ENCODE data around the gene SIK2. TPM values are rescaled to one million over a fixed set of nuclear protein-coding genes. Genes with fewer than 3 reads are reported as not detected.
A peak's percentile ranks its signal among the peaks of the same experiment; 100 is the strongest.
"Not testable (repeated sequence)": the region's sequence is repeated elsewhere in the genome, so short reads cannot be mapped to it uniquely, and the experiment has no call there.

Gene SIK2
- total RNA-seq, 3 donors from 2014 or later, result 5.9 to 8.3 (median 6.7) TPM

GRCh38 chr11:111759778-111760407 lies 157.6 kb downstream of the SIK2 start:
- no peak for ATAC-seq
- H3K36me3 Mint-ChIP-seq (ENCODE audit: insufficient read depth), result peaks cover 61% of the 10 kb centered on the region
- H3K27me3 Mint-ChIP-seq (ENCODE audit: low read depth), result no peaks in the 10 kb centered on the region

GRCh38 chr11:111761036-111761435 lies 158.8 kb downstream of the SIK2 start:
- Mint-ChIP-seq H3K27me3 (ENCODE audit: low read depth) (no peaks in the 10 kb centered on the region), H3K9me3 (no peaks in the 10 kb centered on the region), H3K36me3 (ENCODE audit: insufficient read depth) (peaks cover 64% of the 10 kb centered on the region), H3K4me1 (ENCODE audit: low read depth) (peaks cover 28% of the 10 kb centered on the region), H3K4me3 (no peak overlapping the region)
- DNase-seq, result no peak
- ATAC-seq, result no peak

More at GRCh38 chr11:111759778-111760407, 157.6 kb downstream of the SIK2 start:
- H3K9me3 Mint-ChIP-seq, result no peaks in the 10 kb centered on the region
- H3K4me1 Mint-ChIP-seq (ENCODE audit: low read depth), result peaks cover 24% of the 10 kb centered on the region
- no peak for DNase-seq
- H3K4me3 Mint-ChIP-seq, result no peak overlapping the region

- Mint-ChIP-seq H3K36me3 (ENCODE audit: insufficient read depth) (peaks cover 56% of the 10 kb centered on the region), H3K4me1 (ENCODE audit: low read depth) (peaks cover 33% of the 10 kb centered on the region), H3K27me3 (ENCODE audit: low read depth) (no peaks in the 10 kb centered on the region), H3K9me3 (no peaks in the 10 kb centered on the region), H3K4me3 (no peak overlapping the region)
- DNase-seq, result no peak
- ATAC-seq, result no peak
Measured at GRCh38 chr11:111762526-111762925, 160.3 kb downstream of the SIK2 start.

DNA sequence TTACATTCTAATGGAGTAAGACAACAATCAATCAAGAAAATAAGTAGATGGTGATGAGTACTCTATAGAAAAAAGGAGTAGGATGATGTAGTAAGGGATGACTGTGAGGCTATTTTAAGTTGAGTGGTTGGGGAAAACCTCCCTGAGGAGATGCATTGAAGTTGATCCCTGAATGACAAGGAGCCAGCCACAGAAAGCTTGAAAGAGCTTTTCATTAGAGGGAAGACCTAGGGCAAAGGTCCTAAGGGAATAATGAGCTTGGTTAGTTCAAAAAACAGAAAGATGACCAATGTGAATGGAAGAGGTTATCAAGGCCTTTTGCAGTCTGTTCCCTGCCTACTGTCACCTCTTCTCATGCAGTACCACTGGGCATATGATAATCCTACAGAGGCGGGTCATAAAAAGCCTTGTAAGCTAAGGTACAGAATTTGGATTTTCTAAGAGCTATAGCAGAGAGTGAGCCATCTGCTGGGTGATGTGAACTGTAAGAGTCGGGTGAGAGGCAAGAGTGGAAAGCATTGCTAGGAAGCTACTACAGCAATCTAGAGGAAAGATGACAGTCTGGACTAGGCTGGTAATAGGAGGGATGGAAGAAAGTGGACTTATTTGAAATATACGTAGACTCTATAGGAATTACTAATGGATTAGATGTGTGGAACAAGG lies 160.9 kb downstream of the SIK2 start:
- no peaks in the 10 kb centered on the region for H3K9me3 Mint-ChIP-seq
- peaks cover 33% of the 10 kb centered on the region for H3K4me1 Mint-ChIP-seq (ENCODE audit: low read depth)
- H3K36me3 Mint-ChIP-seq (ENCODE audit: insufficient read depth), result peaks cover 52% of the 10 kb centered on the region
- H3K4me3 Mint-ChIP-seq, result peak overlapping the region; percentile 9
- ATAC-seq (no peak), DNase-seq (no peak)
- no peaks in the 10 kb centered on the region for H3K27me3 Mint-ChIP-seq (ENCODE audit: low read depth)

DNA sequence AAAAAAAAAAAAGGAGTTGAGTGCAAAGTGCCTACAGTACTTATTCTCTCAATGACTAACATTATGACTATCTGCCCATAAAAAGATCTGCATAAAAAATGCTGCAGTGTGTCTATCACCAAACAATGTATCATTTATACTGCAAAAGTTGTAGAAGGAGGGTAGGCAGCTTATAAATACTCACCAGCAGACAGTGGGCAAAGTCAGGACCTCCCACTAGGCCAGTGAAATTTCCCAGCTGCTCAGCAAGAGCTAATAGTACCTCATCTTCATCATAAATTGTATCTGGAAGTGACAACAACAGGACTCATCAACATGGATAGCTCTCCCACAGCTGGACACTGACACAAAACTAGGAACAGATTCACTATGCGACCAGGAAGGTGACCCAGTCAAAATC lies 162.4 kb downstream of the SIK2 start:
- DNase-seq, result no peak
- ATAC-seq, result no peak
- H3K4me3 Mint-ChIP-seq, result peak overlapping the region; percentile 99
- no peaks in the 10 kb centered on the region for H3K27me3 Mint-ChIP-seq (ENCODE audit: low read depth)
- peaks cover 42% of the 10 kb centered on the region for H3K36me3 Mint-ChIP-seq (ENCODE audit: insufficient read depth)
- H3K4me1 Mint-ChIP-seq (ENCODE audit: low read depth), result peaks cover 33% of the 10 kb centered on the region
- no peaks in the 10 kb centered on the region for H3K9me3 Mint-ChIP-seq

- H3K9me3 Mint-ChIP-seq, result no peaks in the 10 kb centered on the region
- no peaks in the 10 kb centered on the region for H3K27me3 Mint-ChIP-seq (ENCODE audit: low read depth)
- peaks cover 33% of the 10 kb centered on the region for H3K4me1 Mint-ChIP-seq (ENCODE audit: low read depth)
- H3K4me3 Mint-ChIP-seq, result peak overlapping the region; percentile 99
- no peak for ATAC-seq
- peaks cover 37% of the 10 kb centered on the region for H3K36me3 Mint-ChIP-seq (ENCODE audit: insufficient read depth)
- DNase-seq, result no peak
Measured at GRCh38 chr11:111765320-111765983, 163.2 kb downstream of the SIK2 start.

DNA sequence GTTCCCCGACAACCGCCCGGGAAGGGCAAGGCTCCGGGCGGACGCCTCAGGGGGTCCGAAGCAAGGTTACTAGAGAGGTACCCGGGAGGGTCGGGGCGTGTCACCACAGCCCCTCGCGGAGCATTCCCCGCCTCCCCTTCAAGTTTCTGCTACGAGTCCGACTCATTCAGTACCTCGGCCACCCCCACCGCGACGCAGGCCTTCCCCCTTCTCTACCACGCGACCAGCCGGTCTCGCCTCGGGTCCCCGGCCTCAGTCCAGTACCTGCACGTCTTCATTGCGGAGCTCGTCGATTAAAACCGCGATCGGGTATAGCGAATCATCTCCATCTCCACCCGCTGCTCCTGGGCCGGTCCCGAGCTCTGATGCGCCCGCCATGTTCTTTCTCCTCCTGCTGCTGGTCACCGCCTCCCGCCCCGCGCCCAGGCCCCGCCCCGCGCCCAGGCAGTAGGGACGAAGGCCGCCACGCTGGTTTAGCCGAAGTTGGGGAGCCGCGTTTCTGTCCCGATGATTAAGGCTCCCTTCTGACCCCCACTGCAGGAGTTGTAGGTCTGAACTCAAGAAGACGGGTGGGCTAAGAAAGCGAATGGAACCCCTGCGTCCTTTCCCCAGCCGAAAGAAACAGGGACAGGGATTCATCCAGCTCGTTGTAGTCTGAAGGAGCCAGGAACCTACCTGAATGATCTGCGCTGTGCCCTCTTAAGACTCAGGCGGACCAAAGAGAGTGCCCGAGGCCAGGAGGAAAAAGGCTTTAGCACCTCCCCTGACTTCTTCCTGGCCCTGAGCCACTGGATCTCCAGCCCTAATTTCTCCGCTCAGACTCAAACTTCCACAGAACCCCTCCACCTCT lies 164.0 kb downstream of the SIK2 start, which contains the start of gene PPP2R1B:
PPP2R1B (minus strand) TSS at position 406 of the 850 bp plus-strand sequence; CDS start at position 378, 28 bp downstream.
- DNase-seq (peak; percentile 65), ATAC-seq (peak; percentile 98)
- Mint-ChIP-seq H3K9me3 (no peaks in the 10 kb centered on the region), H3K27me3 (ENCODE audit: low read depth) (no peaks in the 10 kb centered on the region), H3K4me3 (peak within 1 kb of the TSS; percentile 99), H3K36me3 (ENCODE audit: insufficient read depth) (peaks cover 32% of the 10 kb centered on the region), H3K4me1 (ENCODE audit: low read depth) (peaks cover 33% of the 10 kb centered on the region)

DNA sequence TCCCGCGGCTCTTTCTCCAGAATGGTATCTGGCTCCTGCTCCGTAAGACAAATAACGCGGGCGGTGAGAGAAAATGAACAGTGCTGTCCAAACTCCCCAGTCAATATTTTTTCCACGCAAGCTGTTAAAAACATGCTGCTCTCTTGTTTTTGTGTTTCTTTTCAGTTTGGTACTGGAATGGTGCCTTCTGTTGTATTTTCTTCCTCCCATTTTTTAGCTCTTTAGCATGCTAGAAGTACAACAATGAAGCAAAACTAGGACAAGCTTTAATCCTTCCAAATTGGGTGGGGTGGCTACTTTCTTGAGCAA lies 164.5 kb downstream of the SIK2 start:
- ATAC-seq, result peak in 1 of 2 donors; percentile 3
- no peak for DNase-seq
- Mint-ChIP-seq H3K4me1 (ENCODE audit: low read depth) (peaks cover 33% of the 10 kb centered on the region), H3K27me3 (ENCODE audit: low read depth) (no peaks in the 10 kb centered on the region), H3K9me3 (no peaks in the 10 kb centered on the region), H3K4me3 (peak overlapping the region; percentile 99), H3K36me3 (ENCODE audit: insufficient read depth) (peaks cover 30% of the 10 kb centered on the region)

DNA sequence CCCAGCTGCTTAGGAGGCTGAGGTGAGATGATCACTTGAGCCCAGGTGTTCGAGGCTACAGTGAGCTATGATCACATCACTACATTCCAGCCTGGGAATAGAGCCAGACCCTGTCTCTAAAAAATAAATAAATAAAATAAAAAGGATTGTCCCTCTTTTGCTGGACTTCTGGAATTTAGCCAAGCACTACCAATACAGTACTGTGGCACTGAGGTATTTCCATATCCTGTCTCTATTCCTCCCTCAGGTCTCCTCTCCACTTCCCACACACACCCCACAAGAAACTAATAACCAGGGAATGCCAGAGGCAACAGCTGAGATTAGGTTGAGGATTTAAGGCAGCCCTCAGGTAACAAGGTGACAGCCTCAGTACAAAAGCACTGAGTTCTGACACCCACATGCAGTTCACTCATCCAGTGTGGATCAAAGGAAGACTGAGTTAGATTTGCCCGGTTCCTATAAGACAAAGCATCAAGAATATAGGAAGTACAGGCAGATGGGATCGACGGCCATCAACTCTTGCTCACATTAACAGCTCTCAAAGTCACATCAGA lies 168.4 kb downstream of the SIK2 start:
- no peak for DNase-seq
- Mint-ChIP-seq H3K27me3 (ENCODE audit: low read depth) (no peaks in the 10 kb centered on the region), H3K4me3 (no peak overlapping the region), H3K9me3 (no peaks in the 10 kb centered on the region), H3K4me1 (ENCODE audit: low read depth) (peaks cover 5% of the 10 kb centered on the region), H3K36me3 (ENCODE audit: insufficient read depth) (no peaks in the 10 kb centered on the region)
- no peak for ATAC-seq

DNA sequence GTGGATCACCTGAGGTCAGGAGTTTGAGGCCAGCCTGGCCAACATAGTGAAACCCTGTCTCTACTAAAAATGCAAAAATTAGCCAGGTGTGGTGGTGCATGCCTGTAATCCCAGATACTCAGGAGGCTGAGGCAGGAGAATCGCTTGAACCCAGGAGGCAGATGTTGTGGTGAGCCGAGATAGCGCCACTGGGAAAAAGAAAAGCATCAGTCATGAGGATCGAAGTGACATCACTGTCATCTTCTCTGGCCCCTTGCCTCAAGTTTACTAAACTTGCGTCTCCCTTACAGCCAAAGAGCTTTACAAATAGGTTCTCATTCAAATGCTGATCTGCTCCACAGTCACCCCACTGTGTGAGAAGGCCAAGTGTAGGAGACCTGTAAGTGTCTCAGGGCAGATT lies 169.0 kb downstream of the SIK2 start:
- H3K36me3 Mint-ChIP-seq (ENCODE audit: insufficient read depth); H3K27me3 Mint-ChIP-seq (ENCODE audit: low read depth); DNase-seq; H3K9me3 Mint-ChIP-seq; H3K4me3 Mint-ChIP-seq; ATAC-seq; H3K4me1 Mint-ChIP-seq (ENCODE audit: low read depth): not testable (repeated sequence)

- no peak overlapping the region for H3K4me3 Mint-ChIP-seq
- no peaks in the 10 kb centered on the region for H3K36me3 Mint-ChIP-seq (ENCODE audit: insufficient read depth)
- ATAC-seq, result no peak
- H3K27me3 Mint-ChIP-seq (ENCODE audit: low read depth), result no peaks in the 10 kb centered on the region
- no peak for DNase-seq
- H3K9me3 Mint-ChIP-seq, result no peaks in the 10 kb centered on the region
- no peaks in the 10 kb centered on the region for H3K4me1 Mint-ChIP-seq (ENCODE audit: low read depth)
Measured at GRCh38 chr11:111772535-111772934, 170.3 kb downstream of the SIK2 start.

DNA sequence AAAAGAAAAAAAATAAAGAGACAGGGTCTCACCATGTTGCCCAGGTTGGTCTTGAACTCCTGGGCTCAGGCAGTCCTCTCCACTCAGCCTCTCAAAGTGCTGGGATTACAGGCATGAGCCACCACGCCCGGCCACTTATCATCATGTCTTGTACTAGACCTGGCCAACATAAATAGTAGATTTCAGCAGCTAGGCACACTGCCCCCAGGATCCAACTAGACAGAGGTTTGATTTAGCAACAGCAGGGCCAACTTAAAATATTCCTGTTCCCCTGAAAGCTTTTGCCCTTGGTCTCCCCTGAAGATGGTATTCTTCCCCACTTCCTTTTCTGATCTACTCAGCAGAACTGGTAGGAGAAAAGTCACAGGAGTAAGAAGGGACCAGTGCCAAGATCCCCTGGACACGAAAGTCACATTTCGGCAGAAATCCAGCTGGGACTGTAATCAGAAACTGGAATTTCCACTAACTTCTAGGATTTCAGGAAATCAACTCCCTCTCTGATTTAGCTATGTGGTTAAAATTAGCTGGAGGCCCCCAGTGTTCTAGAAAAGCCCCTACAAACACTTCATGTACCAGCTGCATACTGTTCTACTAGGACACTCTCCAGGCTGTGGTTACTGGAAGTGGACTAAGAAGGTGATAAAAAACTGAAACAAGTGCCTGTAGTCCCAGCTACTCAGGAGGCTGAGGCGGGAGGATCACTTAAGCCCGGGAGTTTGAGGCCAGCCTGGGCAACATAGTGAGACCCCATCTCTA lies 172.9 kb downstream of the SIK2 start:
- H3K36me3 Mint-ChIP-seq (ENCODE audit: insufficient read depth), result no peaks in the 10 kb centered on the region
- no peaks in the 10 kb centered on the region for H3K27me3 Mint-ChIP-seq (ENCODE audit: low read depth)
- DNase-seq (no peak), ATAC-seq (no peak)
- H3K4me3 Mint-ChIP-seq, result no peak overlapping the region
- H3K9me3 Mint-ChIP-seq, result no peaks in the 10 kb centered on the region
- no peaks in the 10 kb centered on the region for H3K4me1 Mint-ChIP-seq (ENCODE audit: low read depth)

DNA sequence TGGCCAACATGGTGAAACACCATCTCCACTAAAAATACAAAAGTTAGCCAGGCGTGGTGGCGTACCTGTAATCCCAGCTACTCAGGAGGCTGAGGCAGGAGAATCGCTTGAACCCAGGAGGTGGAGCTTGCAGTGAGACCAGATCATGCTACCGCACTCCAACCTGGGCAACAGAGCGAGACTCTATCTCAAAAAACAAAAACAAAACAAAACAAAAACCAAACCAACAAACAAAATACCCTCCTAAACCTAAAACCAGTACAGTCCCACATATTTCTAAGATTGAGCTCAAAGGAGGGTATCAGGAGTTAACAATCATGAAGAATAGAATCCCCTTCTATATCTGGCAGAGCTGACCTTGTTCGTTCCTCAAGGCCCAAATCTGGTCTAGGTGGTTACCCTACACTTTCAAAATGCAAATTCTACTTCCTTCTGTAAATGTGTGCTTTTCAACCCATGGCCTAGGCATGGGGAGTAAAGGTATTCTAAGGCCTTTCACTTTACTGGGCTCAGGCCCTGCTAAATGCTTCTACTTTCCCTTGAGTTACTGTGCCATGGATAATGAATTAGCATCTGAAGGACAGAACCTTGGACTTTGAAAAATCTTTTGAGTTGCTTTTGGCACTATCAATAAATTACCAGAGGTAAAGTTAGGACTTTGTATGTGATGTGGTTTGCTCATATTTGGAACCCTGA lies 174.3 kb downstream of the SIK2 start:
- Mint-ChIP-seq H3K36me3 (ENCODE audit: insufficient read depth) (no peaks in the 10 kb centered on the region), H3K9me3 (no peaks in the 10 kb centered on the region), H3K4me3 (no peak overlapping the region), H3K27me3 (ENCODE audit: low read depth) (no peaks in the 10 kb centered on the region), H3K4me1 (ENCODE audit: low read depth) (no peaks in the 10 kb centered on the region)
- no peak for ATAC-seq
- DNase-seq, result no peak

All from activated T-cell treated with anti-CD3 and anti-CD28 coated beads, Interleukin-2, amount 50 U/mL, for 4 hours (primary cell).